HepG2 (cell line): Measurements from ENCODE around the gene ARHGAP32. TPM values are rescaled to one million over a fixed set of nuclear protein-coding genes. Genes with fewer than 3 reads are reported as not detected.

ENCODE experiments used
- ATAC-seq: fragments of 200-7000 bp; cut with Tn5 transposase; 3 replicates; pipeline ENCODE4 v1.9.1; 2020; ENCODE audit warnings: mild to moderate bottlenecking, moderate library complexity
- BruUV-seq: library from RNA; stranded (reverse); fragments of 400-500 nt; replicated peaks from 2 replicates; lab custom pipeline; 2021; lab: Mats Ljungman, UMichigan
- CTCF ChIA-PET: fragments of 300-600 bp; formaldehyde crosslinking; extraction: SDS; loops from one replicate; lab custom pipeline; 2021; ENCODE audit warnings: low total read pairs, inconsistent platforms, low intra/inter-chr PET ratio; lab: Yijun Ruan, JAX
- POLR2A ChIA-PET: fragments of 350-600 bp; sonication (Branson Sonifier 250); formaldehyde crosslinking; loops from one replicate; lab custom pipeline; 2020; ENCODE audit warnings: antibody characterized with exemption, inconsistent platforms; lab: Yijun Ruan, JAX
- DNase-seq: peaks from one replicate; pipeline ENCODE4 v3.0.0-alpha.2; 2015; ENCODE audit warnings: low spot score
- FAIRE-seq: peaks from 3 replicates; lab custom pipeline; 2011; peaks lifted over from hg19 to GRCh38; lab: Jason Lieb, UNC
- H2AFZ ChIP-seq: one replicate; pipeline ENCODE4 v1.6.1; 2011; ENCODE audit warnings: low read length, inconsistent platforms
- H3K27ac ChIP-seq: fragments of 300-600 bp; 3 replicates; pipeline ENCODE4 v1.8.0; 2011; ENCODE audit warnings: mixed run types, mild to moderate bottlenecking, mixed read lengths, low read length, inconsistent platforms; ENCODE audit not compliant: insufficient read depth; ENCODE audit errors: extremely low read length
- H3K27me3 ChIP-seq, 2 experiments: fragments of 200-600 bp in 1 of 2; 2 replicates in 1 of 2; 3 replicates in 1 of 2; pipeline versions ENCODE4 v1.6.0 to v1.8.0; 2011; ENCODE audit warnings: low read length in 2 of 2, mild to moderate bottlenecking in 2 of 2, moderate library complexity in 2 of 2, inconsistent platforms in 1 of 2; ENCODE audit not compliant: insufficient read depth in 2 of 2, control insufficient read depth in 1 of 2
- H3K36me3 ChIP-seq, 2 experiments: fragments of 200-600 bp in 1 of 2; replicated peaks in 1 of 2; 2 replicates in 1 of 2; 3 replicates in 1 of 2; pipeline versions ENCODE4 v1.5.1 to v1.8.0; 2011; ENCODE audit warnings: low read length in 2 of 2, inconsistent platforms in 1 of 2; ENCODE audit not compliant: insufficient read depth in 2 of 2, control insufficient read depth in 1 of 2
- H3K4me1 ChIP-seq: 2 replicates; pipeline ENCODE4 v1.5.1; 2012; ENCODE audit warnings: low read length, inconsistent platforms; ENCODE audit not compliant: insufficient read depth
- H3K4me2 ChIP-seq: 2 replicates; pipeline ENCODE4 v1.6.0; 2011; ENCODE audit warnings: low read depth, low read length, inconsistent platforms
- H3K4me3 ChIP-seq, 3 experiments: fragments of 200-600 bp in 1 of 3; sonication (generic), shearing (Covaris generic) in 1 of 3; replicated peaks in 1 of 3; 2 replicates each; pipeline ENCODE4 v1.5.1; 2011 to 2016; ENCODE audit warnings: low read length in 3 of 3, inconsistent platforms in 2 of 3, low read depth in 2 of 3, mild to moderate bottlenecking in 2 of 3, control low read depth in 1 of 3, mixed read lengths in 1 of 3; ENCODE audit not compliant: insufficient read depth in 1 of 3
- H3K79me2 ChIP-seq: one replicate; pipeline ENCODE4 v1.6.1; 2011; ENCODE audit warnings: low read length, inconsistent platforms; ENCODE audit not compliant: insufficient read depth
- H3K9ac ChIP-seq: 2 replicates; pipeline ENCODE4 v1.6.0; 2011; ENCODE audit warnings: mild to moderate bottlenecking, low read depth, low read length, inconsistent platforms; ENCODE audit not compliant: insufficient read depth
- H3K9me3 ChIP-seq: 2 replicates; pipeline ENCODE4 v1.5.1; 2012; ENCODE audit warnings: mild to moderate bottlenecking, low read length
- H4K20me1 ChIP-seq: 2 replicates; pipeline ENCODE4 v1.6.0; 2011; ENCODE audit warnings: inconsistent platforms, mild to moderate bottlenecking, low read length, moderate library complexity; ENCODE audit not compliant: insufficient read depth
- CC2D1A ChIP-seq: sonication (generic); formaldehyde crosslinking; IDR thresholded peaks from 2 replicates; pipeline ENCODE4 v1.8.1; 2023; ENCODE audit warnings: mild to moderate bottlenecking, missing genetic modification reagents
- CEBPG ChIP-seq: IDR thresholded peaks from 2 replicates; pipeline ENCODE4 v1.6.1; 2016
- DNMT3B ChIP-seq: conservative IDR thresholded peaks from 2 replicates; pipeline ENCODE4 v1.6.1; 2016; ENCODE audit warnings: missing biosample characterization, control low read depth
- FOXA3 ChIP-seq: IDR thresholded peaks from 2 replicates; pipeline ENCODE4 v1.6.1; 2016; ENCODE audit warnings: missing genetic modification reagents, missing compliant biosample characterization
- MYNN ChIP-seq: sonication (generic); formaldehyde crosslinking; IDR thresholded peaks from 2 replicates; pipeline ENCODE4 v1.4.0; 2020; ENCODE audit warnings: mild to moderate bottlenecking, low read depth, missing genetic modification reagents
- NFYC ChIP-seq: IDR thresholded peaks from 2 replicates; pipeline ENCODE4 v1.6.1; 2016; ENCODE audit warnings: missing genetic modification reagents, missing compliant biosample characterization
- PPARG ChIP-seq: conservative IDR thresholded peaks from 2 replicates; pipeline ENCODE4 v1.6.1; 2016; ENCODE audit warnings: missing biosample characterization, missing genetic modification reagents
- RARA ChIP-seq: IDR thresholded peaks from 2 replicates; pipeline ENCODE4 v1.6.1; 2016; ENCODE audit warnings: missing genetic modification reagents, missing compliant biosample characterization
- RORA ChIP-seq: sonication (generic); formaldehyde crosslinking; IDR thresholded peaks from 2 replicates; pipeline ENCODE4 v1.5.0; 2020; ENCODE audit warnings: mild to moderate bottlenecking, missing genetic modification reagents, moderate library complexity
- RXRB ChIP-seq: IDR thresholded peaks from 2 replicates; pipeline ENCODE4 v1.6.1; 2016; ENCODE audit warnings: borderline replicate concordance, missing genetic modification reagents, missing compliant biosample characterization
- SOX13 ChIP-seq, 3 experiments: fragments of 450-650 bp in 1 of 3; sonication (generic) in 1 of 3; formaldehyde crosslinking in 1 of 3; IDR thresholded peaks in 2 of 3; conservative IDR thresholded peaks in 1 of 3; 2 replicates each; pipeline versions ENCODE4 v1.5.0 to v1.6.1; 2016 to 2020; ENCODE audit warnings: antibody characterized with exemption in 1 of 3, mild to moderate bottlenecking in 1 of 3, missing compliant biosample characterization in 1 of 3, missing genetic modification reagents in 1 of 3, moderate library complexity in 1 of 3
- STAG1 ChIP-seq: sonication (generic); formaldehyde crosslinking; IDR thresholded peaks from 2 replicates; pipeline ENCODE4 v1.4.0; 2020; ENCODE audit warnings: missing genetic modification reagents
- TBX2 ChIP-seq: sonication (generic); formaldehyde crosslinking; IDR thresholded peaks from 2 replicates; pipeline ENCODE4 v1.5.0; 2020; ENCODE audit warnings: missing genetic modification reagents, mild to moderate bottlenecking, borderline replicate concordance
- THAP11 ChIP-seq: IDR thresholded peaks from 2 replicates; pipeline ENCODE4 v1.6.1; 2016; ENCODE audit warnings: missing biosample characterization, missing genetic modification reagents
- ZNF292 ChIP-seq: sonication (generic); formaldehyde crosslinking; IDR thresholded peaks from 2 replicates; pipeline ENCODE4 v1.8.1; 2022; ENCODE audit warnings: mild to moderate bottlenecking, low read depth, missing genetic modification reagents, borderline replicate concordance
- ZNF441 ChIP-seq: sonication (generic); formaldehyde crosslinking; IDR thresholded peaks from 2 replicates; pipeline ENCODE4 v1.7.0; 2021; ENCODE audit warnings: missing genetic modification reagents, borderline replicate concordance
- WGBS: methylation state at CpG from one replicate; pipeline ENCODE4 v1.1.6; 2017; ENCODE audit warnings: low lambda C conversion rate; 5-methylcytosine and 5-hydroxymethylcytosine counted together
- in situ Hi-C: cut with HindIII; loops from 2 replicates; pipeline ENCODE4 v1.10.0; 2017; ENCODE audit warnings: low pct_unique_long_range_greater_than_20kb; ENCODE audit not compliant: extremely low pct_ligation_motif_present
- intact Hi-C: fragments of 100-400 bp; cut with micrococcal nuclease; formaldehyde crosslinking; loops from one replicate; pipeline ENCODE4 v1.10.0; 2022; ENCODE audit not compliant: unreplicated experiment
- polyA plus RNA-seq, 8 experiments: library from polyadenylated mRNA; depleted of rRNA in 3 of 8; stranded (reverse) in 7 of 8; unstranded in 1 of 8; fragments of >200 nt; fragmentation: Illumina TruSeq in 4 of 8; extraction: Trizol in 4 of 8; gene quantifications; 2 replicates each; pipeline versions ENCODE4 v1.2.1 to v1.2.3, GENCODE V29; 2011 to 2016; ENCODE audit warnings: low read depth in 4 of 8, missing spikeins in 1 of 8, mixed read lengths in 1 of 8; ENCODE audit not compliant: insufficient read depth in 1 of 8
- total RNA-seq, 5 experiments: library from RNA; depleted of rRNA; stranded (reverse); fragments of >200 nt; fragmentation: Illumina TruSeq; extraction: Trizol; gene quantifications; 2 replicates each; pipeline ENCODE4 v1.2.3, GENCODE V29; 2016; ENCODE audit warnings: low read depth in 1 of 5
- TF ChIP-seq, protein P1 (sequence below): sonication (generic); formaldehyde crosslinking; IDR thresholded peaks from 2 replicates; pipeline ENCODE4 v1.4.0; 2020; ENCODE audit warnings: missing genetic modification reagents, mild to moderate bottlenecking, borderline replicate concordance
- TF ChIP-seq, protein P2 (sequence below): sonication (generic); formaldehyde crosslinking; IDR thresholded peaks from 2 replicates; pipeline ENCODE4 v1.5.0; 2020; ENCODE audit warnings: mild to moderate bottlenecking, missing genetic modification reagents
- TF ChIP-seq, protein P3 (sequence below): sonication (generic); formaldehyde crosslinking; IDR thresholded peaks from 2 replicates; pipeline ENCODE4 v1.8.0; 2022; ENCODE audit warnings: missing genetic modification reagents, low read depth, mild to moderate bottlenecking, borderline replicate concordance

Gene ARHGAP32
- total and polyA plus RNA-seq, 2 of the 13 experiments (the other 11 are each of a cell fraction or from before 2014, with no cell fraction given) = 6.3 to 8.2 TPM

DNA sequence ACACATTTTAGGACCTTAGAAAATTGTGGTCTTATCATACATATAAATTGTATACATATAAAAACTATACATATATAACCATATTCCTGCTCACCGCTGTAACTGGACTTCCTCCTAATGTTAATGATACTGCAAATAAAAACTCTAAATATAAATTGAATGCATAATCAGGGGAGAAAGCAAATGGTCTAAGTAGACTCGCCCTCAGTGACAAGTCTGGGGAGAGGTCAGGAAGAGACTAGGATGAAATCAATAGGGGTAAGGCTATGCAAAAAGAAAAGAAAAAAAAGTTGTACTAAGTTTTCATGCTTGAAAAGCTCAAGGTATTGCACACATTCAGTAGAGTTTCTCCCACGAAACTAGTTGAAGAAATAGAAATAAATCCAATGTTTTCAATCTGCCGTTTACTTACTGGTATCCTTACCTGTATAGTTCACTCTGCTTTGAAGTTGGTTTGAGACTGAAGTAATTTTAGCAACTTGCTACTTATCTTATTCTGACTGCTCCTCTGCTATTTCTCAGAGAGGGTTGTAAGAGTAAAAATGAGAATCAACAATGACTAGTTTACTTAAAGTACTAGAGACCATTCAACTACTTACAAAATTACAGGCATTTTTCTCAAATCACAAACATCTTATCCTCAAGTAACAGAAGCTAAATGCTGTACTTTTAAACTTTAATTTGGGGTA is 12.2 kb upstream of the ARHGAP32 start:
- DNase-seq = no peak
- intact Hi-C loops = loop anchor here (5.0 kb wide), 2 partner anchors 73 to 87 kb away; no protein-coding TSS in a partner anchor

DNA sequence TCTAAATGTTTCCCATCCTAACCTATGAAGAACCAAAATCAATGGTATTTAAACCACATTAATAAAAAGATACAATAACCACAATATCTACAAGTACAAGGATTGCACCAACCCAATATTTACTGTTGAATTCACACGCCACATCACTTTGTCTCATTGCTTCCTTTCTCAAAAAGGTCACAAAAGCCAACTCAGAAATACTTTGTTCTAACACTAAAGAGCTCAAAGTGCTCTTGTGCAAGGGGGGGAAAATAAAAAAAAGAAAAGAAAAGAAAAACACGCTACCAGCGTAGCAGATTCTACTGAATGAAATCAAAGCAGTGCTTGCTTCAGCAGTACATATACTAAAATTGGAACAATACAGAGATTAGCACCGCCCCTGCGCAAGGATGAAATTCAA is 10.5 kb upstream of the ARHGAP32 start:
- POLR2A ChIA-PET = no interaction called here
- peak overlapping the region; percentile 25 for H3K27ac ChIP-seq
- no peaks in the 10 kb centered on the region for H4K20me1 ChIP-seq
- peaks cover 13% of the 10 kb centered on the region for H3K9me3 ChIP-seq
- H3K4me3 ChIP-seq = peak overlapping the region in 2 of 3 experiments; percentile 5 to 17; a peak in 1 of 6 replicates
- no peak overlapping the region for H2AFZ ChIP-seq
- CTCF ChIA-PET = no interaction called here
- peaks cover 16% of the 10 kb centered on the region for H3K4me1 ChIP-seq
- DNase-seq (peak; percentile 71), FAIRE-seq (no peak), ATAC-seq (peak; percentile 67)
- intact Hi-C loops (loop anchor here (5.0 kb wide), 2 partner anchors 75 to 85 kb away; no protein-coding TSS in a partner anchor), in situ Hi-C loops (no loop called here)
- WGBS = 36% methylated on average over 4 of the region's 5 CpGs
- BruUV-seq = no TSS peak
- H3K4me2 ChIP-seq = peak overlapping the region; percentile 63
- no peaks in the 10 kb centered on the region for H3K27me3 ChIP-seq
- peak overlapping the region; percentile 9; the same call in 1 of the 2 replicates for H3K9ac ChIP-seq
- H3K36me3 ChIP-seq = no peaks in the 10 kb centered on the region
- H3K79me2 ChIP-seq = peaks cover 5% of the 10 kb centered on the region
- peak; percentile 51 for TF ChIP-seq CEBPG (CRISPR knock-in tag)
- TF ChIP-seq, protein P1, sequence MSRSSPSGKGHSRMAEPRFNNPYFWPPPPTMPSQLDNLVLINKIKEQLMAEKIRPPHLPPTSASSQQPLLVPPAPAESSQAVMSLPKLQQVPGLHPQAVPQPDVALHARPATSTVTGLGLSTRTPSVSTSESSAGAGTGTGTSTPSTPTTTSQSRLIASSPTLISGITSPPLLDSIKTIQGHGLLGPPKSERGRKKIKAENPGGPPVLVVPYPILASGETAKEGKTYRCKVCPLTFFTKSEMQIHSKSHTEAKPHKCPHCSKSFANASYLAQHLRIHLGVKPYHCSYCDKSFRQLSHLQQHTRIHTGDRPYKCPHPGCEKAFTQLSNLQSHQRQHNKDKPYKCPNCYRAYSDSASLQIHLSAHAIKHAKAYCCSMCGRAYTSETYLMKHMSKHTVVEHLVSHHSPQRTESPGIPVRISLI (CRISPR knock-in tag) = peak; percentile 67; the same call in 1 of the 2 replicates
- TF ChIP-seq THAP11 = 0 out of 2 replicates have a peak, but pooled peaks have one; percentile 15
- TF ChIP-seq DNMT3B (CRISPR knock-in tag) = no peak
- TF ChIP-seq SOX13 (IDR thresholded peaks at IDR 0.05) = 0 out of 2 replicates have a peak, but pooled peaks have one; percentile 21
- TF ChIP-seq SOX13 (CRISPR knock-in tag; conservative IDR thresholded peaks at IDR 0.05 in 1 of 2, IDR thresholded peaks at IDR 0.05 in 1 of 2) = peak in 1 of 2 experiments; percentile 87; a peak in 2 of 4 replicates
- TF ChIP-seq FOXA3 = peak; percentile 57
- 0 out of 2 replicates have a peak, but pooled peaks have one; percentile 30 for TF ChIP-seq RARA
- TF ChIP-seq, protein P2, sequence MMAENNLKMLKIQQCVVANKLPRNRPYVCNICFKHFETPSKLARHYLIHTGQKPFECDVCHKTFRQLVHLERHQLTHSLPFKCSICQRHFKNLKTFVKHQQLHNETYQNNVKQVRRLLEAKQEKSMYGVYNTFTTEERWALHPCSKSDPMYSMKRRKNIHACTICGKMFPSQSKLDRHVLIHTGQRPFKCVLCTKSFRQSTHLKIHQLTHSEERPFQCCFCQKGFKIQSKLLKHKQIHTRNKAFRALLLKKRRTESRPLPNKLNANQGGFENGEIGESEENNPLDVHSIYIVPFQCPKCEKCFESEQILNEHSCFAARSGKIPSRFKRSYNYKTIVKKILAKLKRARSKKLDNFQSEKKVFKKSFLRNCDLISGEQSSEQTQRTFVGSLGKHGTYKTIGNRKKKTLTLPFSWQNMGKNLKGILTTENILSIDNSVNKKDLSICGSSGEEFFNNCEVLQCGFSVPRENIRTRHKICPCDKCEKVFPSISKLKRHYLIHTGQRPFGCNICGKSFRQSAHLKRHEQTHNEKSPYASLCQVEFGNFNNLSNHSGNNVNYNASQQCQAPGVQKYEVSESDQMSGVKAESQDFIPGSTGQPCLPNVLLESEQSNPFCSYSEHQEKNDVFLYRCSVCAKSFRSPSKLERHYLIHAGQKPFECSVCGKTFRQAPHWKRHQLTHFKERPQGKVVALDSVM (CRISPR knock-in tag) = no peak
- TF ChIP-seq CC2D1A = no peak
- TF ChIP-seq RXRB (CRISPR knock-in tag) = no peak

More for the DNA sequence above, 12.2 kb upstream of the ARHGAP32 start:
- H3K36me3 ChIP-seq = no peaks in the 10 kb centered on the region
- no peak overlapping the region for H3K4me3 ChIP-seq
- no TSS peak for BruUV-seq
- H3K79me2 ChIP-seq = peaks cover 5% of the 10 kb centered on the region
- H2AFZ ChIP-seq = no peak overlapping the region
- CTCF ChIA-PET = no interaction called here
- POLR2A ChIA-PET = no interaction called here
- in situ Hi-C loops = no loop called here
- H3K4me2 ChIP-seq = no peak overlapping the region
- no peak overlapping the region for H3K9ac ChIP-seq
- no peaks in the 10 kb centered on the region for H3K27me3 ChIP-seq
- no peak overlapping the region for H3K27ac ChIP-seq
- peaks cover 16% of the 10 kb centered on the region for H3K4me1 ChIP-seq
- 94% methylated on average over 4 of the region's 4 CpGs for WGBS
- FAIRE-seq (no peak), ATAC-seq (no peak)
- peaks cover 11% of the 10 kb centered on the region for H3K9me3 ChIP-seq
- H4K20me1 ChIP-seq = no peaks in the 10 kb centered on the region
- TF ChIP-seq MYNN (CRISPR knock-in tag) (no peak), ZNF292 (CRISPR knock-in tag) (no peak), RORA (no peak), TBX2 (CRISPR knock-in tag) (no peak), ZNF441 (no peak), STAG1 (CRISPR knock-in tag) (no peak), PPARG (no peak), NFYC (CRISPR knock-in tag) (no peak)
- TF ChIP-seq, protein P3, sequence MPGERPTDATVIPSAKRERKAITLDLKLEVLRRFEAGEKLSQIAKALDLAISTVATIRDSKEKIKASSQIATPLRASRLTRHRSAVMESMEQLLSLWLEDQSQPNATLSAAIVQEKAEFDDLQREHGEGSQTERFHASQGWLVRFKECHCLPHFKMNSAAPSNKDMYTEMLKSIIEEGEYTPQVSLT (CRISPR knock-in tag) = no peak
